Right lobe of liver (tissue), 4 donors: ENCODE measurements around the gene GPR158.

Source experiments
- POLR2A ChIP-seq: fragments of 450-650 bp; IDR thresholded peaks from one replicate; pipeline ENCODE4 v1.6.1; 2017; ENCODE audit warnings: antibody characterized with exemption, mild to moderate bottlenecking
- TF ChIP-seq, protein P1 (sequence below), 4 donors: fragments of 200-600 bp in 3 of 4; fragments of 450-650 bp in 1 of 4; IDR thresholded peaks; one replicate each; pipeline versions ENCODE4 v1.5.1 to v1.8.0; 2016 to 2022; ENCODE audit warnings: antibody characterized with exemption in 4 of 4, mild to moderate bottlenecking in 2 of 4
- donor health status: DM: no; HTN: no; CAD: no.
- donor health status: DM: no; HTN: no; CAD: no.
- donor health status: DM: no; HTN: yes; CAD: no.

DNA sequence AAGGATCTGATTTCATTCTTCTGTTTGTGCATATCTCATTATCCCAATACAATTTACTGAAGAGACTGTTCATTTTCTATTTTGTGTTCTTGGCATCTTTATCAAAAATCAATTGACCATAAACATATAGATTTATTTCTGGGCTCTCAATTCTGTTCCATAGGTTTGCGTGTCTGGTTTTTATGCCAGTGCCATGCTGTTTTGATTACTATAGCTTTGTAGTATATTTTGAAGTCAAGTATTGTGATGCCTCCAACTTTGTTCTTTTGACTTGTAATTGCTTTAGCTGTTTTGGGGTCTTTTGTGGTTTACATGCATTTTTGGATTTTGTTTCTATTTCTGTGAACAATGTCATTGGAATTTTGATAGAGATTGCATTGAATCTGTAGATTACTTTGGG, 278.8 kb downstream of the GPR158 start:
- no peak for TF ChIP-seq POLR2A
- TF ChIP-seq, protein P1, sequence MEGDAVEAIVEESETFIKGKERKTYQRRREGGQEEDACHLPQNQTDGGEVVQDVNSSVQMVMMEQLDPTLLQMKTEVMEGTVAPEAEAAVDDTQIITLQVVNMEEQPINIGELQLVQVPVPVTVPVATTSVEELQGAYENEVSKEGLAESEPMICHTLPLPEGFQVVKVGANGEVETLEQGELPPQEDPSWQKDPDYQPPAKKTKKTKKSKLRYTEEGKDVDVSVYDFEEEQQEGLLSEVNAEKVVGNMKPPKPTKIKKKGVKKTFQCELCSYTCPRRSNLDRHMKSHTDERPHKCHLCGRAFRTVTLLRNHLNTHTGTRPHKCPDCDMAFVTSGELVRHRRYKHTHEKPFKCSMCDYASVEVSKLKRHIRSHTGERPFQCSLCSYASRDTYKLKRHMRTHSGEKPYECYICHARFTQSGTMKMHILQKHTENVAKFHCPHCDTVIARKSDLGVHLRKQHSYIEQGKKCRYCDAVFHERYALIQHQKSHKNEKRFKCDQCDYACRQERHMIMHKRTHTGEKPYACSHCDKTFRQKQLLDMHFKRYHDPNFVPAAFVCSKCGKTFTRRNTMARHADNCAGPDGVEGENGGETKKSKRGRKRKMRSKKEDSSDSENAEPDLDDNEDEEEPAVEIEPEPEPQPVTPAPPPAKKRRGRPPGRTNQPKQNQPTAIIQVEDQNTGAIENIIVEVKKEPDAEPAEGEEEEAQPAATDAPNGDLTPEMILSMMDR (IDR thresholded peaks at IDR 0.05) = no peak
